ENCODE measurements around the gene C5.

- TF ChIP-seq REST (IDR thresholded peaks at IDR 0.05; ENCODE audit: insufficient replicate concordance, low read depth) (no peak), GABPA (IDR thresholded peaks at IDR 0.05; ENCODE audit: low read depth) (no peak)
- TF ChIP-seq, protein P1, sequence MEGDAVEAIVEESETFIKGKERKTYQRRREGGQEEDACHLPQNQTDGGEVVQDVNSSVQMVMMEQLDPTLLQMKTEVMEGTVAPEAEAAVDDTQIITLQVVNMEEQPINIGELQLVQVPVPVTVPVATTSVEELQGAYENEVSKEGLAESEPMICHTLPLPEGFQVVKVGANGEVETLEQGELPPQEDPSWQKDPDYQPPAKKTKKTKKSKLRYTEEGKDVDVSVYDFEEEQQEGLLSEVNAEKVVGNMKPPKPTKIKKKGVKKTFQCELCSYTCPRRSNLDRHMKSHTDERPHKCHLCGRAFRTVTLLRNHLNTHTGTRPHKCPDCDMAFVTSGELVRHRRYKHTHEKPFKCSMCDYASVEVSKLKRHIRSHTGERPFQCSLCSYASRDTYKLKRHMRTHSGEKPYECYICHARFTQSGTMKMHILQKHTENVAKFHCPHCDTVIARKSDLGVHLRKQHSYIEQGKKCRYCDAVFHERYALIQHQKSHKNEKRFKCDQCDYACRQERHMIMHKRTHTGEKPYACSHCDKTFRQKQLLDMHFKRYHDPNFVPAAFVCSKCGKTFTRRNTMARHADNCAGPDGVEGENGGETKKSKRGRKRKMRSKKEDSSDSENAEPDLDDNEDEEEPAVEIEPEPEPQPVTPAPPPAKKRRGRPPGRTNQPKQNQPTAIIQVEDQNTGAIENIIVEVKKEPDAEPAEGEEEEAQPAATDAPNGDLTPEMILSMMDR (IDR thresholded peaks at IDR 0.05; ENCODE audit: insufficient read depth, low read length): no peak
Observed at GRCh38 chr9:121038362-121038761, 11.7 kb downstream of the C5 start.
